Caki2 (cell line): ENCODE measurements around the gene PPHLN1. TPM values are rescaled to one million over a fixed set of nuclear protein-coding genes. Genes with fewer than 3 reads are reported as not detected.

Source experiments
- DNase-seq: peaks from one replicate; pipeline ENCODE4 v3.0.0-alpha.2; 2015; ENCODE audit warnings: low read depth
- in situ Hi-C: cut with HindIII; loops from 2 replicates; pipeline ENCODE4 v1.10.0; 2016; ENCODE audit warnings: low sequenced_read_pairs, low pct_unique_long_range_greater_than_20kb, mixed read lengths
- total RNA-seq: library from RNA; depleted of rRNA; stranded (reverse); fragments of >200 nt; shearing (Covaris generic); gene quantifications from 2 replicates; pipeline ENCODE4 v1.2.3, GENCODE V29; 2014; ENCODE audit warnings: low replicate concordance; rRNA removed

The PPHLN1 gene, protein sequence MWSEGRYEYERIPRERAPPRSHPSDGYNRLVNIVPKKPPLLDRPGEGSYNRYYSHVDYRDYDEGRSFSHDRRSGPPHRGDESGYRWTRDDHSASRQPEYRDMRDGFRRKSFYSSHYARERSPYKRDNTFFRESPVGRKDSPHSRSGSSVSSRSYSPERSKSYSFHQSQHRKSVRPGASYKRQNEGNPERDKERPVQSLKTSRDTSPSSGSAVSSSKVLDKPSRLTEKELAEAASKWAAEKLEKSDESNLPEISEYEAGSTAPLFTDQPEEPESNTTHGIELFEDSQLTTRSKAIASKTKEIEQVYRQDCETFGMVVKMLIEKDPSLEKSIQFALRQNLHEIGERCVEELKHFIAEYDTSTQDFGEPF
- 31.0 and 53.1 TPM in 2 replicates for total RNA-seq

DNA sequence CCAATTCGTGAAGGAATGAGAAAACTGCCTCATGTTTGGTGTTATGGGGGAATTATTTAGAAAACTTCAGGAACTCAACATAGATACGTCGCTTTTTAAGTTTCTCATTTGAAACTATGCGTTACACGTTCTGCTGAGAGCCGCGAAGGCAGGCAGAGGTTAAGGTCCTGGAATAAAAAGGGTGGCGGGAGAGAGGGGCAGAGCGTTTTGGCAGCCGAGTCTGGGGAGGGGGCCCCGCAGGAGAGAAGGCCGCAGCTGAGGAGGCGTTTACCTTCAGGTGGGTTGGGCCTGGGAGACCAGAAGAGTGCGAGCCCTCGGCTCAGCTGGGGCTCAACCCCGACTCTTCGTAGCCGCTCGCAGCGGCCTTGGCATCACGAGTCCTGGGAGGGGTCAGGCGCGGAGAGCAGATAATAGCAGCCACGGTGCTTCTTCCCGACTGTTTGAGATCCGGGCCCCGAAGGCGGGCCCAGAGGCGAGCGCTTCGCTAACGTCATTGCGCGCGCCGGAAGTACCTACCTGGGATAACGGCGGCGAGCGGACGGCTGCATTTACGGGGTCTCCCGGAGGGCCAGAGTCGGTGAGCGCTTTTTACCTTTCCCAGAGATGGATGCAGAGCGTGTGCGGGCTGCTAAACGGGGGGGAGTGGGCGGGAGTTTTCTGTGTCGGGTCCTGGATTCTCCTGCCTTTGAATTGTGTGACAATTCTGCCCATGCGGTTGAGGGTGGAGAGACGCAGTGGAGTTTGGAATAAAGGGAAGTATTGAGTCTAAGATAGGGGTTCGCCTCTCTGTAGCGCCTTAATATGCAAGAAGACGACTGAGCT is at the start of gene PPHLN1, which contains the start of gene ZCRB1:
Gene PPHLN1, plus strand, starts transcription at position 515 of the 822 bp plus-strand sequence. CDS start 9,736 bp downstream, outside the sequence.
Gene ZCRB1, minus strand, starts transcription at position 442 of the 822 bp plus-strand sequence. CDS start 1,992 bp downstream, outside the sequence.
- in situ Hi-C loops = loop anchor here (25.0 kb wide), 1 partner anchor 189 kb away; the partner anchor contains the start of gene GXYLT1
- DNase-seq = peak; percentile 79

DNA sequence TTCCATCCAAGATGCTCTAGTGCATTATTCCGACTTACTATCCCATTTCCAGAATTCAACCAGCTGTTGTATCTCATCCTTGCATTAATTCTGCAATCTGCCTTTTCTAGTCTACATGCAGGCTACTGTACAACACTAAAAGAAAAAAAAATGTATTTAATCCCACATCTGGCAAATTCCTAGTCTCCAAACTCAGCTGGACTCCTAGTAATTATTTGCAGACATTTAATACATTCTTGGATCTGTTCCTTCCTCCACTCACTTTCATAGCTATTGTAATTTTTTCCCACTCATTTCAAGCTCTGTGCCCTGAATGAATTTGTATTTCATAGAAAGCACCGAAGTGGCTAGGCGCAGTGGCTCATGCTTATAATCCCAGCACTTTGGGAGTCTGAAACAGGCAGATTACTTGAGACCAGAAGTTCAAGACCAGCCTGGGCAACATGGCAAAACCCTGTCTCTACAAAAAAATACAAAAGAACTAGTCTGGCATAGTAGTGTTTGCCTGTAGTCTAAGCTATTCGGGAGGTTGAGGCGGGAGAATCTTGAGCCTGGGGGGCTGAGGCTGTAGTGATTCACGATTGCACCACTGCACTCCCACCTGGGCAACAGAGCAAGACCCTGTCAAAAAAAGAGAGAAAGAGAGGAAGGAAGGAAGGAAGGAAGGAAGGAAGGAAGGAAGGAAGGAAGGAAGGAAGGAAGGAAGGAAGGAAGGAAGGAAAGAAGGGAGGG is 48.4 kb upstream of the PPHLN1 start:
- no peak for DNase-seq
- in situ Hi-C loops = no loop called here

DNA sequence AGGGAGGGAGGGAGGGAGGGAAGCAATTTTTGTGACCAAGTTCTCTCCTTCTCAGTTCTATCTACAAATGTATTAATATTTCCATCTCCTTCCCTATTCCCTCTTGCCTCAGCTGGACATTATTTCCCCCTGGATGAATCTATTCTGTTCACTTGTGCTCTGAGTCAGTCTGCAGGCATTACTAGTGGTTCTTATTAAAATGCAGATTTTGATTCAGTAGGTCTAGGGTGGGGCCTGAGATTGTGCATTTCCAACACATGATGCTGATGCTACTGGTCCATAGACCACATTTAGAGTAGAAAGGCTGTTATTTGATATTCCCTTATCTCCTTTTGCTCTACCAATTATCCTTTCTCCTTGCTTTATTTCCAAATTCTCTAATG is 47.8 kb upstream of the PPHLN1 start:
- in situ Hi-C loops = no loop called here

DNA sequence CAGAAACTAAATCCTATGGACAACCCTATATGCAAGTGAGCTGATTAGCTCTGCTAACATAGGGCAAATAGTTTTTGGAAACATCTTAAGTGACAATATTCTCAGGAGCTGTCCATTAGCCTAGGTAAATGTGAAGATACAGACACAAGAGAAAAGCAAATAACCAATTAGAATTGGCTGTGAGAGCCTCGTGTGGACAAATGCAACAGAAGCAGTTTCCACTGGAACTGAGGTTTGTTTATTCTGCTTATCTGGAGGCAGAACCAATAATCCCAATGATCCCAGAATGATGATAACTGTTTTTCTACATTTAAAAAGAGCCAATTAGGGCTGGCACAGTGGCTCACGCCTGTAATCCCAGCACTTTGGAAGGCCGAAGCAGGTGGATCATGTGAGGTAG is 44.7 kb upstream of the PPHLN1 start:
- in situ Hi-C loops = no loop called here
- no peak for DNase-seq

More for the DNA sequence above, 47.8 kb upstream of the PPHLN1 start:
- DNase-seq = no peak

DNA sequence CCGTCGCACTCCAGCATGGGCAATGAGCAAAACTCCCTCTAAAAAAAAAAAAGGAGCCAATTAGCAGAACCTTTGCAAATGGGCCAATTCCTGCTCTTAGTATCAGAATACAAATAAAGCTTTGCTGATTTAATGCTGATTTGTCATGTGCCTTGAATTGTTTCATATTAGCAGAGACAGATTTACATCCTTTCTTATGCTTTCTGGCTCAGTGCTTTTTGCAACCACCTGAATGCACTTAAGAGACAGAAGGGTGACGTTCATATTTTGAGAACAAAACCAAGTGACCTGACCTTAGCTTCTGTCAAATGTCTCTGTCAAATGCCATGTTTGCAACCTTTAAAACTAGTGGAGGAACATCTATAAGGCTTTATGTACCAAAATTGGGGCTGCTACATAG is 44.1 kb upstream of the PPHLN1 start:
- in situ Hi-C loops = no loop called here
- no peak for DNase-seq

DNA sequence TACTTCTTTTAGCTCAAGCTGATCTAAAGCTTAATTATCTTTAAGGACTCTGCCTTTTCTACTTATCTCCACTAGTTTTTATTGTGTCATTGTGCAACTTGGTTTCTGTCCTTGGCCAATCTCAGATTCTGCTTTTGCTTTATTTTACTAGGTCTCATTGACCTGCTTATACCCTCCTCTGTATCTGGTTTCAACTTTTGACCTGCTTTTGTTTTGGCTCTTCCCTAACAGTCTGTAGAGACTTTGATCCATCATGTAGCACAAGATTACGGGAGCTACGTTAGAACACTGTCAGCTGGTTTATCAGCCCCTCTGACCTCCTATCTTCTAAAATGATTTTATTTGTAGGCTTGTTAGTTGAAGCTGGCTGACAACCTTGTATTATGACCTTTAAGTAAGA is 43.7 kb upstream of the PPHLN1 start:
- no peak for DNase-seq
- in situ Hi-C loops = no loop called here

DNA sequence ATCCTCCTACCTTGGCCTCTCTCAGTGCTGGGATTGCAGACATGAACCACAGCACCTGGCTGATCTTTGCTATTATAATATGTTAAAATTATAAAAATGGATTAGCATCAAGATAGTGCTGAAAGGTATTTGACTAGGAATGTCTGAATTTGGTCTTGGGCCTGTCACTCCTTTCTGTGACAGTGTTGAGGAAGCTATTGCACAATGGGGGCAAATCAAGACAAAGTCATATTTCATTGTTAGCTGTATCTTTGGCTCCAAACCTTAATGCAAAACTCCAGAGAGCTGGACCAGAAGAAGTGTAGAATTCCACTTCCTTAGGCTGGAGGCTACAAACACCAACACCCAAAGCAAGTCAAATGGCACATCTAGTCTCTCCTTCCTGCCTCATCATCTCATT is 42.2 kb upstream of the PPHLN1 start:
- in situ Hi-C loops = no loop called here
- no peak for DNase-seq

DNA sequence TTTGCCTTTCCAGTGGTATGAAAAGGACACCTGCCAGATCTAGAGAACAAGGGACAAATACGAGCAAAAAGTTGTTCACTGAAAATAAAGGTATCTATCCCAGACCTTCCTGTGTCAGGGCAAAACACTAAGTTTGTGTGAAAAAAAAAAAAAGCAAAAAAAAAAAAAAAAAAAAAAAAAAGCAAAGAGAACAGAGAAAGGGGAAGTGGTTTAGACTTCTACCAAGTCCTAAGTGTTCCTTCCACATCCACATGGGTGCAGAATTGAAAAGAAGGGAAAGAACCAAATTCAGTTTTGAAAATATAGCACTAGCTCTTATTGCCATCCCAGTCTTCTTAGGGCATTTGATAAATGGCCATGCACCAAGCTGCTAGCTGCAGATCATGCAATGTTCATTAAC is 41.8 kb upstream of the PPHLN1 start:
- no peak for DNase-seq
- in situ Hi-C loops = no loop called here

DNA sequence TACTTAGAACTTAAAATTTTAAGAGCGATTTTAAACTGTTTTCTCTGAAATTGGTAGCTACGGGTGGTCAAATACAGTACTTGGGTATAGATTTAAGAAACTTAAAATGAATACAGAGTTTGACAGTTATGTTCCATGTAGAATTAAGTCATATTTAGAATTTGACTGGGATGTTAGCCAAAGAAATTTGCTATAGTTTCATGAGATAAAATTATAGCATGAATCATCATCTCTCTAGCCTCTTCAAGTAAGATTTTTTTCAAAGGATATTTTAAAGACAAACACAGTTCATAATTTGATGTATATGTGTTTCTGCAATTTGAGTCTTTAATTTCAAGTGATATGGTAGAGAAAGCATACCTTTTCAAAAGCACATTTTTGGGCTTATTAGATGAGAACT is 41.1 kb upstream of the PPHLN1 start:
- in situ Hi-C loops = no loop called here
- no peak for DNase-seq

DNA sequence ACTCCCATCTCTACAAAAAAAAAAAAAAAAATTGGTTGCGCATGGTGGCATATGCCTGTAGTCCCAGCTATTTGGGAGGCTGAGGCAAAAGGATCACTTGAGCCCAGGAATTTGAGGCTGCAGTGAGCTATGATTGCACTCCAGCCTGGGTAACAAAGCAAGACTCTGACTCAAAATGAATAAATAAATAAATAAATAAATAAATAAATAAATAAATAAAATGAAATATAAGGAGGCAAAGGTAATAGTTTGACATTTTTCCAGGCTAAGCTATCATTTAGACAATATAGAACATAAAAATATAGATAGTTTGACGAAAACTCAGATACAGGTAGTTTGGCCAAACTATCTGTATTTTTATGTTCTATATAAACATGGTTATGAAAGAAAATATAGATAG is 40.5 kb upstream of the PPHLN1 start:
- DNase-seq = no peak
- in situ Hi-C loops = no loop called here

DNA sequence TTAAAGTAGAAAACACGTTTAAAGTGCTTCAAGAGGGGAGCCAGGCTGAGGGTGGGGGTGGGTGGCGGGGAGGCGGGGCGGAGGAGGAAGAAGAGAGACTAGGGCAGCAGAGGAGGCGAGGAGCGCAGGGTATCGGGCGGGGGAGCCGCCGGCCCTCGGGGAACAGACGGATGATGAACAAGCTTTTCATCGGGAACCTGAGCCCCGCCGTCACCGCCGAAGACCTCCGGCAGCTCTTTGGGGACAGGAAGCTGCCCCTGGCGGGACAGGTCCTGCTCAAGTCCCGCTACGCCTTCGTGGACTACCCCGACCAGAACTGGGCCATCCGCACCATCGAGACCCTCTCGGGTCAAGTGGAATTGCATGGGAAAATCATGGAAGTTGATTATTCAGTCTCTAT is 39.2 kb upstream of the PPHLN1 start:
- no peak for DNase-seq
- in situ Hi-C loops = no loop called here

DNA sequence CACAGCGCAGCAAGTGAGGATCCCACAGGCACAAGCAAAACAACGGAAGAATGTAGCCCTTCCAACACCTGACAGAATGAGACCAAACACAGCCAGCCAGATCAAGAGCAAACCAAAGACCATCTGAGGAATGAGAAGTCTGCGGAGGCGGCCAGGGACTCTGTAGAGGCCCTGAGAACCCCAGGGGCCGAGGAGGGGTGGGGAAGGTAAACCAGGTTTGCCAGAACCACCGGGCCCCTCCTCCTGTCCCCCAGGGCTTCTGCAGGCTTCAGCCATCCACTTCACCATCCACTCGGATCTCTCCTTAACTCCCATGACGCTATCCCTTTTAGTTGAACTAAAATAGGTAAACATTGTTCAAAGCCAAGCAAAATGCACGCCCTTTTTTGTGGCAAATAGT is 37.4 kb upstream of the PPHLN1 start:
- in situ Hi-C loops = no loop called here

DNA sequence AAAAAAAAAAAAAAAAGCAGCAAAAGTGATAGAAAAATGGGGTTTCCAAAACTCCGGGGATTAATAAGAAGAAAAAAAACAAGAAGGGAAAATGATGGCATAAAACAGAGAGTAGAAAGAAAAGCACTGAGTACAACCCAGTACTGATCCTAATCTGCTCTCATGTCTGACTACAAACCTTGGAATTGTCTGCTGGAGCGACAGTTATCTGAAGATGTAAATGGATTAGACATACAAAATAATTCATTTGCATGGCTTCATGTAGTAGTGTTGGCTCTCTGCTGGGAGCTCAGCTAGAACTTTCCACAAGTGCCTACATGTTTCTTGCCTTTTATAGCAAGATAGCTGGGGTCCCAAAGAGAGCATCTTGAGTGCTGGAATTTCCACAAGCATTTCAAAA is 34.3 kb upstream of the PPHLN1 start:
- in situ Hi-C loops = no loop called here
- no peak for DNase-seq

More for the DNA sequence above, 37.4 kb upstream of the PPHLN1 start:
- DNase-seq = no peak

DNA sequence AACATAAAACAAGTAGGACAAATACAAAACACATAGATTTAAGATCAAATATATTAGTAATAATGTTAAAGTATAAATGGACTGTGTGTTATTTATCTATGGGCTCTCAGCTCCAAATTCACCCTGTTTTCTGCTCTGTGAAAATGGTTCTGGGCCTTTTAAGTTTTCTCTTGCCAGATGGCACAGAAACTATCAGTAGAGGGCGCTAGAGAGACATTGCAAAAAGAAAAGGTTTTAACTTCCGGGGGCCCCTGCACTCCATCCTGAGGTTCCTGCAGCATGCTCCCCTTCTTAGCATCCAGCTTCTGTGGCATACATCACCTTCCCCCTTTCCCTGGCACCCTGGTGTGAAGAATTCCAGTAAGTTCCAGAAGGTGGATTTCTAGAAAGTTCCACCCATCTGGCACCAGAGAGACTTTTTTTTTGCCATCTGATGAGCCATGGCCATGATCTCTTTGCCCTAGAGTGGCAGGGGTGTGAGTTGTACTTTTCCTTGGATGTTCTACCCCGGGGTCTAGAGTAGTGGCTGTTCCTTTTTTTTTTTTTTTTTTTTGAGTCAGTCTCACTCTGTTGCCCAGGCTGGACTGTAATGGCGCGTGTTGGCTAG is 29.4 kb upstream of the PPHLN1 start:
- DNase-seq = peak; percentile 8
- in situ Hi-C loops = no loop called here

DNA sequence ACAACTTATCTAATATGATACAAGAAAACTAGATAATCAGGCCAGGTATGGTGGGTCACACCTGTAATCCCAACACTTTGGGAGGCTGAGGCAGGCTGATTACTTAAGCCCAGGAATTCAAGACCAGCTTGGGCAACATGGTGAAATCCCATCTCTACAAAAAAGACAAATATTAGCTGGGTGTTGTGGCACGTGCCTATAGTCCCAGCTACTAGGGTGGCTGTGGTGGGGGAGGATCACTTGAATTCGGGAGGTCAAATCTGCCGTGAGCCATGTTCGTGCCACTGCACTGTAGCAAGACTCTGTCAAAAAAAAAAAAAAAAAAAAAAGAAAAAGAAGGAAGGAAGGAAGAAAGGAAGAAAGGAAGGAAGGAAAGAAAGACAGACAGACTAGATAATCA is 27.1 kb upstream of the PPHLN1 start:
- no peak for DNase-seq
- in situ Hi-C loops = no loop called here

DNA sequence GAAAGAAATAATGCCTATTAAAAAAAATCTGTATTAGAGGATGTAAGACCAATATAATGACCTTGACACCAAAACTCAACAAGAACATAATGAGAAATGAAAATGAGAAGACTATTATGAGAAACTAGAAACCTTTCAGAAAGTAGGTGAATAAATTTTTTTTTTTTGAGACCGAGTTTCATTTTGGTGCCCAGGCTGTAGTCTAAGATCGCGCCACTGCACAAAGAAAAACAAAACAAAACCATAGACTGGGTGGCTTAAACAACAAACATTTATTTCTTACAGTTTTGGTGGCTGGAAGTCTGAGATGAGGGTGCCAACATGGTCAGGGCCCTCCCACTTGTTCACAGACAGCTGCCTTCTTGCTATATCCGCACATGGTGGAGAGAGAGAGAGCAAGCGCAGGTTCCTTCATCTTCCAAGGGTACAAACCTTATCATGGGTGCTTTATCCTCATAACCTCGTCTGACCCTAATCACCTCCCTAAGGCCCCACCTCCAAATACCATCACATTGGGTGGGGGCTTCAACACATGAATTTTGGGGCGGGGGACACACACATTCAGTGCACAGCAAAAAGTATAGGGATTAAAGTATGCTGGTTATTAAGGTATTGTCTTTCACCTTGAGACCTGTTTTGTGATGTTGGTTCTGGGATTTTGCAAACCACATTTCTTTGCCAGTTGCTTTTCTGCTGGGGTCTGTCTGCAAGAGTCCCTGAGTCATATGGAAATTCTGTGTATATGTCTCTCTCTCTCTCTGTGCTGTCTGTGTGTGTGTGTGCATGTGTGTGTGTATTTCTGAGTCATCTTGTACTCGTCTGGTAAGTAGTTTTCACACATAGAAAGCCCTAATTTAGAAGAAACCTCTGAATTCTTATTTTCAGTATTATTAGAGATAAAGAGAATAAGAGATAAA is 26.3 kb upstream of the PPHLN1 start:
- in situ Hi-C loops = no loop called here
- DNase-seq = peak; percentile 55

DNA sequence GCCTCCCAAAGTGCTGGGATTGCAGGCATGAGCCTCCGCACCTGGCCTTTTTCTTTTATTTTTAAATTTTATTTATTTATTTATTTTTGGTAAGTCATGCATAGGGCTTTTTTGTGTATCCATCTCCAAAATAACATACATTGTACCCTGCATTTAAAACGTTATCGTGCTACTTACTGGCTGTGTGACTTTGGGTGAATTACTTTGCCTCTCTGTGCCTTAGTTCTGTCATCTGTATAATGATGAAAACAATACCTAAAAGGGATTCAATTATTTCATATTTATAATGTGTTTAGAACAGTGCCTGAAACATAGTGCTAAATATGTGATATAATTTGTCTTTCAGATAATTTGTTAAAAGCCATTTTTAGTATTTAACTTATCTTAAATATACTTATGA is 19.7 kb upstream of the PPHLN1 start:
- in situ Hi-C loops = no loop called here

More for the DNA sequence above, 19.7 kb upstream of the PPHLN1 start:
- DNase-seq = no peak
